Measurements from ENCODE around the gene LDLRAD3. TPM values are rescaled to one million over a fixed set of nuclear protein-coding genes. Genes with fewer than 3 reads are reported as not detected.

Gene LDLRAD3
- total and polyA plus RNA-seq, 8 donors, result 2.5 to 6.8 (median 5.6) TPM

DNA sequence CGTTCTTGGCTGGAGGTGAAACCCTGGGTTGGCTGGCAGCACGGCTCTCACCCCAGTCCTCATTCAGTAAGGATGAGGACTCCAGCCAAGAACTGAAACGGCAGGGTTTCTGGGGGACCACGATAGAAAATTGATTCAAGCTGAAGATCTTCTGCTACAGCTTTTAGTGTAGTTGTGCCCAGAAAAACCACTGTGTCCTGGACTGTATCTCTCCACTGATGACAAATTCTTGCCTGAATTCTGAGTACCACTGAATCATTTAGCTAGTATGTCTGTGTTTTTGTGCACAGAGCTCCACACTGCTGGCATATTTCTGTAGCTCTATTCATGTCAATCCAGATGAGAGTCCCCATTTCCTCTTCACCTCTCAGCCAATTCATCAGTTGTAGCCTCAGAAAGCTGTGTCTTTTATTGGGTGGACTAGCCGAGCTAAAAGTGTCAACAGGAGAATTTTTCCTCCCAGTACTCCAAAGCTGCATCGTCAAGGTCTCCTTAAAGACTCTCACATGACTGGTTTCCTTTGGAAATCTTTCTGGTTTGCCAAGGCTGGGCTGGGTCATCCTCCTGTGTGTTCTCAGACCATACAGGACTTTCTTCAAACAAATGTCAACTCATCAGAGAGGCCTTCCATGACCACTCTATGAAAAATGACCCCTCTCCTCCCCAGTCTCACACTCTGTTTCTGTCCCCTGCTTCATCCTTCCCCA is 144.6 kb downstream of the LDLRAD3 start:
- no peak for DNase-seq
- no peaks in the 10 kb centered on the region for H3K27me3 ChIP-seq
- H3K36me3 ChIP-seq, result no peaks in the 10 kb centered on the region
- H3K27ac ChIP-seq, result no peak overlapping the region
- no peak for ATAC-seq
- H3K4me3 ChIP-seq, result no peak overlapping the region
- WGBS, 2 donors, result 79 to 85% methylated on average over 6 of the region's 6 CpGs
- no peaks in the 10 kb centered on the region for H3K4me1 ChIP-seq
- no peak for FAIRE-seq
- intact Hi-C loops (cut with DNase I), result no loop called here
- TF ChIP-seq, protein P1, sequence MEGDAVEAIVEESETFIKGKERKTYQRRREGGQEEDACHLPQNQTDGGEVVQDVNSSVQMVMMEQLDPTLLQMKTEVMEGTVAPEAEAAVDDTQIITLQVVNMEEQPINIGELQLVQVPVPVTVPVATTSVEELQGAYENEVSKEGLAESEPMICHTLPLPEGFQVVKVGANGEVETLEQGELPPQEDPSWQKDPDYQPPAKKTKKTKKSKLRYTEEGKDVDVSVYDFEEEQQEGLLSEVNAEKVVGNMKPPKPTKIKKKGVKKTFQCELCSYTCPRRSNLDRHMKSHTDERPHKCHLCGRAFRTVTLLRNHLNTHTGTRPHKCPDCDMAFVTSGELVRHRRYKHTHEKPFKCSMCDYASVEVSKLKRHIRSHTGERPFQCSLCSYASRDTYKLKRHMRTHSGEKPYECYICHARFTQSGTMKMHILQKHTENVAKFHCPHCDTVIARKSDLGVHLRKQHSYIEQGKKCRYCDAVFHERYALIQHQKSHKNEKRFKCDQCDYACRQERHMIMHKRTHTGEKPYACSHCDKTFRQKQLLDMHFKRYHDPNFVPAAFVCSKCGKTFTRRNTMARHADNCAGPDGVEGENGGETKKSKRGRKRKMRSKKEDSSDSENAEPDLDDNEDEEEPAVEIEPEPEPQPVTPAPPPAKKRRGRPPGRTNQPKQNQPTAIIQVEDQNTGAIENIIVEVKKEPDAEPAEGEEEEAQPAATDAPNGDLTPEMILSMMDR (IDR thresholded peaks at IDR 0.05), result no peak
- no peaks in the 10 kb centered on the region for H3K9me3 ChIP-seq

DNA sequence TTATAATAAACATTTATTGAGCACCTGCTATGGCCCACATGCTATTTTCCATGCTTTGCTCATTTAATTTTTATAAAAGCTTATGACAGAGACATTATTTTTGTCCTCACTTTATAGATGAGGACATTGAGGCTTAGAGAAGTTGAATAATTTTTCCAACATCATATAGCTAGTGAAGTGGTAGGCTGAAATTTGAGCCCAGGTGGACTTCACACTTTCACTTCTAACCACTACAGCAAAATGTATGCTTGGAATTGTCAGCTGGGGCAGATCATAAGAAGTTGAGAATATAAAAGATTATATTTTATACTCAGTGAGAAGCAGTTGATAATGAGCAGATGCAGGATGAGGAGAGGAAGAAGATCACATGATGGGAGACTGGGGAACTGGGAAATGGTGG is 146.1 kb downstream of the LDLRAD3 start:
- intact Hi-C loops (cut with DNase I), result no loop called here
- Histone ChIP-seq H3K27ac (no peak overlapping the region), H3K4me1 (no peaks in the 10 kb centered on the region), H3K36me3 (no peaks in the 10 kb centered on the region), H3K9me3 (no peaks in the 10 kb centered on the region), H3K4me3 (no peak overlapping the region), H3K27me3 (no peaks in the 10 kb centered on the region)
- ATAC-seq (no peak), FAIRE-seq (no peak), DNase-seq (no peak)
- TF ChIP-seq, protein P1 (IDR thresholded peaks at IDR 0.05), result no peak

DNA sequence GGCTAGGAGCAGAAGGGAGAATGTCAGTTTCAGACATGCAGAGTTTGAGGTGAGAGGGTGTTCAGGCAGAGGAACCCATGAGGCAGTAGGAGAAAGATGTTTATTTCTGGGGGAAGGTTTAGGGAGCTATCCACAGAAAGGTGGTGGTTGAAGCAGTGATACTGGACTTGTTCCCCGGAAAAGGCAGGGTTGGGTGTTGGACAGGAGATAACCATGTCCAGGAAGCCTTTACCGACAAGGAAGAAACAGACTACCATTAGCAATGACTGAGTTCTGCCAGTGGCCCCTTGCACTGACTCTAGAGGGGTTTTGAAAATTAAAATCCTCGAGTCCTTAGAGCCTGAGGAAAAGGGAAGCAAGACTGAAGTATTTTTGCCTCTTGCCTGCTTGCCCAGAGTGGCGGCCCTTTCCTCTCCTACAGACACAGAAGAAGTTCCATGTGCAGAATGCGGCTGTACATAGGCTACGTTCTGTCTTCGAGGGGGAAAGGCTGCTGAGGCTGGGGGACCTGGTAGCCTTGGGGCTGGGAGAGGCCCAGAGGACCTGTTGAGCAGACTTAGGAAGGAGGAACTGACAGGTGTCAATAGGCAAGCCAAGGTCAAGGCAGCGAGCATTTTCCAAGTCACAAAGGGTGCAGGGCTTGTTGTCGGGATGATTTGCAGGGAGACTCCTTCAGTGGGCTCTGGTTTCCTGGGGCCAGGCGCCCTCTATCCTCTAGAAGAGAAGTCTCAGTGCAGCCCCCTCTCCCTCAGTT is 146.7 kb downstream of the LDLRAD3 start:
- intact Hi-C loops (cut with DNase I), result no loop called here
- no peaks in the 10 kb centered on the region for H3K4me1 ChIP-seq
- H3K4me3 ChIP-seq, result no peak overlapping the region
- H3K27me3 ChIP-seq, result no peaks in the 10 kb centered on the region
- H3K27ac ChIP-seq, result no peak overlapping the region
- TF ChIP-seq, protein P1 (IDR thresholded peaks at IDR 0.05), result no peak
- no peak for ATAC-seq
- no peaks in the 10 kb centered on the region for H3K9me3 ChIP-seq
- no peak for FAIRE-seq
- H3K36me3 ChIP-seq, result no peaks in the 10 kb centered on the region
- 82 to 96% methylated on average over 10 of the region's 10 CpGs for WGBS, 2 donors
- DNase-seq, result no peak

DNA sequence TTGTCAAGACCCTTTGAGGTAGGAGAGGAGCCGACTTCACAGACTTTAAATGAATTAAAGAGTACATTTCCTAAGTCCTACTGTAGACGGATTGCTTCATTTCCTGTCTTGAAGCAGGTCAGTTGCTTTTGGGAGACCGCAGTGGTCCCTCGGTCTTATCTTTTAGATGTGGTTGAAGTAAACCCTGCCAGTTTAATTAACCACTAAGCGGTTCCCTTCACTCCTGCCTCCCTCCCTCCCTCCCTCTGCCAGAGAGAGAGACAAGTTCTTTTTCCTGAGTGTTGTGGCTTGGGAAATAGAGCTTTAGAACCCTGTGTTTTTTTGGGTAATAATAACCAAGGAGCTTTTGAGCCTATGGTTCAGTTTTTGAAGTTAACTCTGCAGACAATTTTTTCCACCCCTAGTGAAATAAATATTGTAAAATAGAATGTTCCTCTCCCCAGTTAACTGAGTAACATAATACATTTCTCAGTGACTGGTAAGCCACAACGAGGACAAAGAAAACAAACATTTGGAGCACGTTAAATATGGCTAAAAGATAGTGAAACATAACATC is 147.5 kb downstream of the LDLRAD3 start:
- Histone ChIP-seq H3K4me1 (no peaks in the 10 kb centered on the region), H3K27me3 (no peaks in the 10 kb centered on the region), H3K4me3 (no peak overlapping the region), H3K9me3 (no peaks in the 10 kb centered on the region), H3K36me3 (no peaks in the 10 kb centered on the region), H3K27ac (no peak overlapping the region)
- intact Hi-C loops (cut with DNase I), result no loop called here
- FAIRE-seq (no peak), ATAC-seq (peak in 1 of 4 donors; percentile 17), DNase-seq (no peak)
- 59 to 75% methylated on average over 7 of the region's 7 CpGs for WGBS, 2 donors
- TF ChIP-seq, protein P1 (IDR thresholded peaks at IDR 0.05), result no peak

Data from pancreas (tissue), 10 donors.